CD4-positive, alpha-beta T cell treated with Interleukin-12 subunit alpha and Interleukin-12 subunit beta, for 1 hour (primary cell): ENCODE measurements around the gene SLC37A2.

Experiments used
- DNase-seq: peaks from one replicate; pipeline ENCODE4 v3.0.0-alpha.2; 2020

Gene SLC37A2

GRCh38 chr11:125112208-125112604 lies 49.1 kb downstream of the SLC37A2 start:
- DNase-seq: no peak

DNA sequence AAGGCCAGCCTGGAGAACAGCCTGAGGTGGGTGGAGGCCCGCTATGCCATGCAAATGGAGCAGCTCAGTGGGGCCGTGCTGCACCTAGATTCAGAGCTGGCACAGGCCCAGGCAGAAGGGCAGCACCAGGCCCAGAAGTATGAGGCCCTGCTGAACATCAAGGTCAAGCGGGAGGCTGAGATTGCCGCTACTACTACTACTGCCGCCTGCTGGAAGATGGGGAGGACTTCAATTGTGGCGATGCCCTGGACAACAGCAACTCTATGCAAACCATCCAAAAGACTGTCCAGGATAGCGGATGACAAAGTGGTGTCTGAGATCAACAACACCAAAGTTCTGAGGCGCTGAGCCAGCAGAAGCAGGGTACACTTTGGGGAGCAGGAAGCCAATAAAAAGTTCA lies 51.4 kb downstream of the SLC37A2 start:
- no peak for DNase-seq

DNA sequence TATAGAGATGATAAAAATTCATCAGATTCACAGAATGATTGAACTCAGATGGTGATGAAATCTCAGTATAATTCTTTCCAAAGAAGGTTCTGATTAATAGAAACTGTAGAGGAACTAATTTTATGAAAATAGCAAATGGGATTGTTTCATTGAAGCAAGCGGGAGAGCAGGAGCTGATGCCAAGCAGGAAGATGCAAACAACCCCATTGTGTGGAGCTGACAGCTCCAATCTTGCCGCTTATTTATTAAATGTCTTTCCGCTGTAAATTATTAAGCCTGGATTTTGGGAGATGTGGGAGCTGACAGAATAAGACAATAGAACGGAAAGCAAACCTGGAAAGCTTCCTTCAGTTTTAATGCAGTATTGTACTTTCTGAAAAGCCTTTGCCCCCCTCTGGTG lies 54.3 kb downstream of the SLC37A2 start:
- no peak for DNase-seq

DNA sequence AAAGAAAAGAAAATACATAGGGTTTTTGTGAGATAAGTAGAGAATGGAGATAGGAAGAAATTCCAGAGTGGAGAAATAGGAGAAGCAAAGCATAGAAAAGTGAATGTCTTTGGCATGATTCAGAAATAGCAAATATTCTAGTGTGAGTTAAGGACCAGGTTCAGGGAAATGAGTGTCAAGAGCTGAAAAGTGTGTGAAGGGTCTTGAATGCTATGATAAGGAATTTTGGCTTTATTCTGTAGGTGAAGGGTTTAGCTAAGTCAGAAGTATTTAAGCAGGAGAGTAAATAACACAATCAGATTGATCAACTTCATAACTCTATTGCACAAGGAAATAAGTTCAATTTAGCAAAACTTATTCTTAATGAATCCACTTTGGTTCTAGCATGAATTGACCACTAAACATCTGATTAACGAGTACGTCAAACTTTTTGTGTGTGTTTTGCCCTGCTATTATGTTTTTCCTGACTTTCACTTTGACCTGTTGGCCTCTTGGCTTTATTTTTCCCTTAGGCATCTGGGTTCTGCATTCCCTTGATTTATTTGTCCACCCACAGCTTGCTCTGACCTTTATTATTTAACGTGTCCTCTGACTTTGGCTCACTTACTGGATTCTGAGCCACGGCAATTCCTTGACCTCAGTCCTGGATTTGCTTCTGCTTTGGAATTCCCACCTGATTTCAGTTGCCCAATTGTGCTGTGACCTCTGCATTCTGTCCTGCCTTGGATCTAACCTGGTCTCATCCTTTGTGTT lies 60.3 kb downstream of the SLC37A2 start:
- no peak for DNase-seq

DNA sequence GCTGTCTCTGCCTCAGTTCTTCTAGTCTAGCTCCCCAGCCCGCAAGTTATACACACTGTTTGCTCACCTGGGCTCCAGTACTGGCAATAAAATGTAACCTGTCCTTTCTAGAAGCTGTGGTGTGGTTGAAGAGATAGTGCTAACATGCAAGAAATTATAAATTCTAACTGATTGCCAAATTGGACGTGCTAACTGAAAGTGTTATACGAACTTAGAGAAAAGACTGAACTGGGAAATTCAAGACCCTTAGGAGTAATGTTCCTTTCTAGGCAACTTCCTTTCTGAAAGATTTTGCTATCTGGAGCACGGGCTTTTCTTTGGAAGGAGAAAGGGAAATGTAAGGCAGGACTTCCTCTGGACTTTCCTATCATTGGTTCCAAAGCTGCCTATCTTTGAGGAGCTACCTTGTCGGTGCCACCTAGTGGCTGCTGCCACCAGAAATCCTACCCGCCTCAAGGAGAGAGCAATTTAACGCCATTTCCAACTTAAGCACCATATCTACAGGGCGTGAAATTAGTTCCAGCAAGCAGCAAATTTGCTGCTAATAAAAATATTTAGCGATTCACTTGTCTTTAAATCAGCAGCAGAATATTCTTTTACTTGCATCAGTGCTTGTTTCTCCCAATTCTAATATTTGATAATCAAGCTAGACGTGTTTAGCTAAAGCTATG lies 61.0 kb downstream of the SLC37A2 start:
- DNase-seq: peak; percentile 48

GRCh38 chr11:125124618-125124992 lies 61.5 kb downstream of the SLC37A2 start:
- no peak for DNase-seq

GRCh38 chr11:125128450-125128849 lies 65.3 kb downstream of the SLC37A2 start:
- DNase-seq: no peak

GRCh38 chr11:125129316-125129993 lies 66.3 kb downstream of the SLC37A2 start:
- no peak for DNase-seq

DNA sequence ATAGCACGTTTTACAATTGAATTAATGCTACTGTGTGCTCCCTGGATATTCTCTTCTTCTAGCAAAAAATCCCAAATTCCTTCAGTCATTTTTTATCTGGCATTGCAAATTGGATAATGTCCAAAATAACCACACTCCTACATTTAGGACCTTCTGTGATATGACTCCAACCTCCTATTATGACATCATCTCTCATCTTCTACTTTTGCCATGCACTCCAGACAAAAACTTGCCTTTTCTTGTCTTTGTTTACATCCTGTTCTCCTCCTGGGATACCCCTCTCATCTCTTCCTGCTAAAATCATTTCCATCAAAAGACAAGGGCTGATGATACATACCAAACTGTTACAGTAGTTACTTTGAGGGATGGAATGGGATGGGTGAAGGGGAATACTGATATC lies 69.0 kb downstream of the SLC37A2 start:
- no peak for DNase-seq

DNA sequence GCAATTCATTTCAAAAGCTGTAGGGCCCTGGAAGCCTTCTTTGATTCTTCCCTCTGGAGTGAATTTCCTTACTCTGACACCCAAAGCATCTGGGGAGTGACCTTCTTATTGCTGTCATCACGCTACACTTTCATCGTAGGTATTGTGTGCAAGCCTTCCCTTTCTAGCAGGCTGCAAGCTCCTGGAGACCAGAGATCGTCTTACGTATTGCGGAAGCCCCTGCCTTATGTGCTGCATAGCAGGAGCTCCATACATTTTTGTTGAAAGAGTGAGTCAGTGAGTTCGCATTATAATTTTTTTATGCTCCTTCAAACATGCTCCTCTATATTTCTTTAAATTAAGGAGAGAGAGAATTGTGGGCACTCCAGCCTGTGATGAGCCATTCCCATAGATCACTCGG lies 69.5 kb downstream of the SLC37A2 start:
- no peak for DNase-seq

GRCh38 chr11:125136001-125136400 lies 72.9 kb downstream of the SLC37A2 start:
- no peak for DNase-seq

DNA sequence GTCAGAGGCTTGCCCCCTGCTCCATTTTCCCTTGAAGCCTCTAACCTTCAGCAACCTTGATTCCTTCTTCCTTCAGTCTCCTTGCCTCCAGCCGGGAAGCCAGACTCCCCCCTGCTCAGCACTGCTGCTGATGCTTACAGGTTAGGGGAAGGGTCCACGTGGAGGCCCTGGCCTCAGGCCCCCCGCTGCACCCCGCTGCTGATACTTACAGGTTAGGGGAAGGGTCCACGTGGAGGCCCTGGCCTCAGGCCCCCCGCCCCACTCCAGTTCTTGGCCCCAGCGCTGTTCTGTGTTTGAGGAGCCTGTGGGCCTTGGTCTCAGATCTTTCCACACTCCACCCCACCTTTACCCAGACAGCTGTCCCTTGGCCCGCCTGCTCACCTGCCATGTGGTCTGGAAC lies 75.9 kb downstream of the SLC37A2 start:
- DNase-seq: no peak

DNA sequence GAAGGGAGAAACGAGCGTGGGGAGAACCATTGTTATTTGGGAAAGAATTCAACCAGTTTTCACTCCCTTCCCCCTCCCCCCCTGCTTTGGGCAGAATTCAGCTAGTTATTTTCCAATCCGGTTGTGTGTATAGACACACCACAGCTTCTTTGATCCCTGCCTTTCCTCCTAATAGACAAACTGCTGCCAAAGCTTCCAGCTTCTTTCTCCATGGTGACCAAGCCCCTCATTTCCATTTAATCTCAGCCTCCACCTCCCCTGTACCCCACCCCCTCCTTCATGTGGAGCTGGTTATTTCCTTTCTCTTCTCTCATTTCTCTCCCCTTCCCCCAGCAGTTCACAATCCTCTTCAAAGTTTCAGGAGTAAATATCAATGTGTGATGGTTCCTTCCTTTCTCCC lies 76.7 kb downstream of the SLC37A2 start:
- no peak for DNase-seq
